HepG2 (cell line): ENCODE measurements around the gene TAS2R10. TPM values are rescaled to one million over a fixed set of nuclear protein-coding genes. Genes with fewer than 3 reads are reported as not detected.

Experiments
- ATAC-seq: fragments of 200-7000 bp; cut with Tn5 transposase; 3 replicates; pipeline ENCODE4 v1.9.1; 2020; ENCODE audit warnings: mild to moderate bottlenecking, moderate library complexity
- BruUV-seq: library from RNA; stranded (reverse); fragments of 400-500 nt; replicated peaks from 2 replicates; lab custom pipeline; 2021; lab: Mats Ljungman, UMichigan
- CTCF ChIA-PET: fragments of 300-600 bp; formaldehyde crosslinking; extraction: SDS; loops from one replicate; lab custom pipeline; 2021; ENCODE audit warnings: low total read pairs, inconsistent platforms, low intra/inter-chr PET ratio; lab: Yijun Ruan, JAX
- POLR2A ChIA-PET: fragments of 350-600 bp; sonication (Branson Sonifier 250); formaldehyde crosslinking; loops from one replicate; lab custom pipeline; 2020; ENCODE audit warnings: antibody characterized with exemption, inconsistent platforms; lab: Yijun Ruan, JAX
- DNase-seq: peaks from one replicate; pipeline ENCODE4 v3.0.0-alpha.2; 2015; ENCODE audit warnings: low spot score
- FAIRE-seq: peaks from 3 replicates; lab custom pipeline; 2011; peaks lifted over from hg19 to GRCh38; lab: Jason Lieb, UNC
- H2AFZ ChIP-seq: one replicate; pipeline ENCODE4 v1.6.1; 2011; ENCODE audit warnings: low read length, inconsistent platforms
- H3K27ac ChIP-seq: fragments of 300-600 bp; 3 replicates; pipeline ENCODE4 v1.8.0; 2011; ENCODE audit warnings: mixed run types, mild to moderate bottlenecking, mixed read lengths, low read length, inconsistent platforms; ENCODE audit not compliant: insufficient read depth; ENCODE audit errors: extremely low read length
- H3K27me3 ChIP-seq, 2 experiments: fragments of 200-600 bp in 1 of 2; 2 replicates in 1 of 2; 3 replicates in 1 of 2; pipeline versions ENCODE4 v1.6.0 to v1.8.0; 2011; ENCODE audit warnings: low read length in 2 of 2, mild to moderate bottlenecking in 2 of 2, moderate library complexity in 2 of 2, inconsistent platforms in 1 of 2; ENCODE audit not compliant: insufficient read depth in 2 of 2, control insufficient read depth in 1 of 2
- H3K36me3 ChIP-seq, 2 experiments: fragments of 200-600 bp in 1 of 2; replicated peaks in 1 of 2; 2 replicates in 1 of 2; 3 replicates in 1 of 2; pipeline versions ENCODE4 v1.5.1 to v1.8.0; 2011; ENCODE audit warnings: low read length in 2 of 2, inconsistent platforms in 1 of 2; ENCODE audit not compliant: insufficient read depth in 2 of 2, control insufficient read depth in 1 of 2
- H3K4me1 ChIP-seq: 2 replicates; pipeline ENCODE4 v1.5.1; 2012; ENCODE audit warnings: low read length, inconsistent platforms; ENCODE audit not compliant: insufficient read depth
- H3K4me2 ChIP-seq: 2 replicates; pipeline ENCODE4 v1.6.0; 2011; ENCODE audit warnings: low read depth, low read length, inconsistent platforms
- H3K4me3 ChIP-seq, 3 experiments: fragments of 200-600 bp in 1 of 3; sonication (generic), shearing (Covaris generic) in 1 of 3; replicated peaks in 1 of 3; 2 replicates each; pipeline ENCODE4 v1.5.1; 2011 to 2016; ENCODE audit warnings: low read length in 3 of 3, inconsistent platforms in 2 of 3, low read depth in 2 of 3, mild to moderate bottlenecking in 2 of 3, control low read depth in 1 of 3, mixed read lengths in 1 of 3; ENCODE audit not compliant: insufficient read depth in 1 of 3
- H3K79me2 ChIP-seq: one replicate; pipeline ENCODE4 v1.6.1; 2011; ENCODE audit warnings: low read length, inconsistent platforms; ENCODE audit not compliant: insufficient read depth
- H3K9ac ChIP-seq: 2 replicates; pipeline ENCODE4 v1.6.0; 2011; ENCODE audit warnings: mild to moderate bottlenecking, low read depth, low read length, inconsistent platforms; ENCODE audit not compliant: insufficient read depth
- H3K9me3 ChIP-seq: 2 replicates; pipeline ENCODE4 v1.5.1; 2012; ENCODE audit warnings: mild to moderate bottlenecking, low read length
- H4K20me1 ChIP-seq: 2 replicates; pipeline ENCODE4 v1.6.0; 2011; ENCODE audit warnings: inconsistent platforms, mild to moderate bottlenecking, low read length, moderate library complexity; ENCODE audit not compliant: insufficient read depth
- EZH2 ChIP-seq: conservative IDR thresholded peaks from 2 replicates; pipeline ENCODE4 v1.6.1; 2012; ENCODE audit warnings: mild to moderate bottlenecking, low read depth, low read length, moderate library complexity
- IKZF5 ChIP-seq: IDR thresholded peaks from 2 replicates; pipeline ENCODE4 v1.6.1; 2018; ENCODE audit warnings: missing genetic modification reagents, mild to moderate bottlenecking, missing compliant biosample characterization
- IRX3 ChIP-seq: sonication (generic); formaldehyde crosslinking; IDR thresholded peaks from 2 replicates; pipeline ENCODE4 v1.8.1; 2023; ENCODE audit warnings: mild to moderate bottlenecking, low read depth, missing genetic modification reagents, borderline replicate concordance
- KDM5B ChIP-seq: sonication (generic); formaldehyde crosslinking; IDR thresholded peaks from 2 replicates; pipeline ENCODE4 v1.4.0; 2020; ENCODE audit warnings: missing genetic modification reagents, mild to moderate bottlenecking, borderline replicate concordance
- KLF16 ChIP-seq, 2 experiments: sonication (generic) in 1 of 2; formaldehyde crosslinking in 1 of 2; IDR thresholded peaks; 2 replicates each; pipeline versions ENCODE4 v1.6.1 to v1.8.0; 2016 to 2023; ENCODE audit warnings: missing genetic modification reagents in 2 of 2, missing compliant biosample characterization in 1 of 2
- NBN ChIP-seq: fragments of 450-650 bp; conservative IDR thresholded peaks from 2 replicates; pipeline ENCODE4 v1.6.1; 2017
- NFAT5 ChIP-seq: sonication (generic); formaldehyde crosslinking; IDR thresholded peaks from 2 replicates; pipeline ENCODE4 v1.4.0; 2020; ENCODE audit warnings: missing genetic modification reagents
- NFRKB ChIP-seq: fragments of 450-650 bp; IDR thresholded peaks from 2 replicates; pipeline ENCODE4 v1.6.1; 2017
- TBL1XR1 ChIP-seq: fragments of 150-350 bp; IDR thresholded peaks from 2 replicates; pipeline ENCODE4 v1.6.1; 2014; ENCODE audit warnings: borderline replicate concordance, low read length; ENCODE audit not compliant: partially characterized antibody
- ZBTB8A ChIP-seq: sonication (generic); formaldehyde crosslinking; IDR thresholded peaks from 2 replicates; pipeline ENCODE4 v1.4.0; 2020; ENCODE audit warnings: mild to moderate bottlenecking, low read depth, missing genetic modification reagents, borderline replicate concordance
- WGBS: methylation state at CpG from one replicate; pipeline ENCODE4 v1.1.6; 2017; ENCODE audit warnings: low lambda C conversion rate; 5-methylcytosine and 5-hydroxymethylcytosine counted together
- in situ Hi-C: cut with HindIII; loops from 2 replicates; pipeline ENCODE4 v1.10.0; 2017; ENCODE audit warnings: low pct_unique_long_range_greater_than_20kb; ENCODE audit not compliant: extremely low pct_ligation_motif_present
- intact Hi-C: fragments of 100-400 bp; cut with micrococcal nuclease; formaldehyde crosslinking; loops from one replicate; pipeline ENCODE4 v1.10.0; 2022; ENCODE audit not compliant: unreplicated experiment
- polyA plus RNA-seq, 8 experiments: library from polyadenylated mRNA; depleted of rRNA in 3 of 8; stranded (reverse) in 7 of 8; unstranded in 1 of 8; fragments of >200 nt; fragmentation: Illumina TruSeq in 4 of 8; extraction: Trizol in 4 of 8; gene quantifications; 2 replicates each; pipeline versions ENCODE4 v1.2.1 to v1.2.3, GENCODE V29; 2011 to 2016; ENCODE audit warnings: low read depth in 4 of 8, missing spikeins in 1 of 8, mixed read lengths in 1 of 8; ENCODE audit not compliant: insufficient read depth in 1 of 8
- total RNA-seq, 5 experiments: library from RNA; depleted of rRNA; stranded (reverse); fragments of >200 nt; fragmentation: Illumina TruSeq; extraction: Trizol; gene quantifications; 2 replicates each; pipeline ENCODE4 v1.2.3, GENCODE V29; 2016; ENCODE audit warnings: low read depth in 1 of 5
- TF ChIP-seq, protein P1 (sequence below): sonication (generic); formaldehyde crosslinking; IDR thresholded peaks from 2 replicates; pipeline ENCODE4 v1.5.1; 2020; ENCODE audit warnings: mild to moderate bottlenecking, missing genetic modification reagents, moderate library complexity

The TAS2R10 gene
- total and polyA plus RNA-seq, 2 of the 13 experiments (the other 11 are each of a cell fraction or from before 2014, with no cell fraction given) = 0.98 to 1.00 TPM

- POLR2A ChIA-PET = no interaction called here
- CTCF ChIA-PET = no interaction called here
- ATAC-seq (no peak), DNase-seq (no peak), FAIRE-seq (no peak)
- WGBS = 90% methylated on average over 1 of the region's 2 CpGs
- BruUV-seq = no TSS peak
- Histone ChIP-seq H3K27me3 (no peaks in the 10 kb centered on the region), H3K4me2 (no peak overlapping the region), H3K27ac (no peak overlapping the region), H3K9ac (no peak overlapping the region), H3K4me1 (no peaks in the 10 kb centered on the region), H3K4me3 (no peak overlapping the region), H3K9me3 (peaks cover 27% of the 10 kb centered on the region), H4K20me1 (no peaks in the 10 kb centered on the region), H3K79me2 (no peaks in the 10 kb centered on the region), H2AFZ (no peak overlapping the region), H3K36me3 (peaks cover 7 to 26% of the 10 kb centered on the region in 2 experiments; a peak in 4 of 5 replicates)
- intact Hi-C loops = no loop called here
- in situ Hi-C loops = no loop called here
- no peak for TF ChIP-seq KDM5B (CRISPR knock-in tag)
- TF ChIP-seq, protein P1, sequence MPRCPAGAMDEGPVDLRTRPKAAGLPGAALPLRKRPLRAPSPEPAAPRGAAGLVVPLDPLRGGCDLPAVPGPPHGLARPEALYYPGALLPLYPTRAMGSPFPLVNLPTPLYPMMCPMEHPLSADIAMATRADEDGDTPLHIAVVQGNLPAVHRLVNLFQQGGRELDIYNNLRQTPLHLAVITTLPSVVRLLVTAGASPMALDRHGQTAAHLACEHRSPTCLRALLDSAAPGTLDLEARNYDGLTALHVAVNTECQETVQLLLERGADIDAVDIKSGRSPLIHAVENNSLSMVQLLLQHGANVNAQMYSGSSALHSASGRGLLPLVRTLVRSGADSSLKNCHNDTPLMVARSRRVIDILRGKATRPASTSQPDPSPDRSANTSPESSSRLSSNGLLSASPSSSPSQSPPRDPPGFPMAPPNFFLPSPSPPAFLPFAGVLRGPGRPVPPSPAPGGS (CRISPR knock-in tag) = no peak
Observed at GRCh38 chr12:10855807-10856206, 29.6 kb upstream of the TAS2R10 start.

DNA sequence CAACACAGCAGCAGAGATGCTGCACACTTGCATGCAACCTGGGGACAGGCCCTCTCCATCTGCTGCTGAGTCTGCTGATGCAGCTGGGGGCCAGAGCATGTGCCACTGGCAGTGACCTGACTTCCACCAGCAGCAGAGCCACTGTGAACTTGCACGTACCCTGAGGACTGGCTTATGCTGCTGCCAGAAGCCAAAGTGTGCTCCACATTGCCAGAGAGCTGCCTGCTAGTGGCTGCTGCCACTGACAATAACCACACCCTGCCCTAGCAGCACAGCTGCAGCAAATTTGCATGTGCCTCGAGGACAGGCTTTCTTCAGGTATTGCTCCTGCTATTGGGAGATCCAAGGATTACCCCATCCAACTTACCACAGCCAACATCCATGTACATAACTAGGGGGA, 27.6 kb upstream of the TAS2R10 start:
- H4K20me1 ChIP-seq = no peaks in the 10 kb centered on the region
- peaks cover 7 to 19% of the 10 kb centered on the region in 2 experiments for H3K36me3 ChIP-seq
- H3K9me3 ChIP-seq = peaks cover 27% of the 10 kb centered on the region
- CTCF ChIA-PET = no interaction called here
- H3K27ac ChIP-seq = no peak overlapping the region
- no peak overlapping the region for H3K4me2 ChIP-seq
- no peak overlapping the region for H3K9ac ChIP-seq
- no TSS peak for BruUV-seq
- H3K4me3 ChIP-seq = no peak overlapping the region
- ATAC-seq (no peak), FAIRE-seq (no peak), DNase-seq (no peak)
- no peaks in the 10 kb centered on the region for H3K4me1 ChIP-seq
- no peak overlapping the region for H2AFZ ChIP-seq
- intact Hi-C loops = no loop called here
- no CpG with 5 or more reads among the region's 2 CpGs for WGBS
- H3K27me3 ChIP-seq = no peaks in the 10 kb centered on the region
- in situ Hi-C loops = no loop called here
- no peaks in the 10 kb centered on the region for H3K79me2 ChIP-seq
- POLR2A ChIA-PET = no interaction called here
- TF ChIP-seq KLF16 (CRISPR knock-in tag; IDR thresholded peaks at IDR 0.05) (no peak), NFAT5 (no peak), NFRKB (no peak), ZBTB8A (CRISPR knock-in tag) (no peak), IRX3 (no peak), IKZF5 (CRISPR knock-in tag) (no peak), TBL1XR1 (no peak), NBN (no peak), EZH2 (no peak)
